GM12873 (cell line): Measurements from ENCODE around the gene BTBD18.

ENCODE experiments used
- TF ChIP-seq, protein P1 (sequence below): IDR thresholded peaks from 2 replicates; pipeline ENCODE4 v1.5.1; 2012; ENCODE audit warnings: low read depth, mild to moderate bottlenecking, moderate library complexity, low read length, control low read depth; ENCODE audit not compliant: insufficient read depth; ENCODE audit errors: missing control alignments

BTBD18 gene

GRCh38 chr11:57703341-57703740, 48.3 kb downstream of the BTBD18 start:
- TF ChIP-seq, protein P1, sequence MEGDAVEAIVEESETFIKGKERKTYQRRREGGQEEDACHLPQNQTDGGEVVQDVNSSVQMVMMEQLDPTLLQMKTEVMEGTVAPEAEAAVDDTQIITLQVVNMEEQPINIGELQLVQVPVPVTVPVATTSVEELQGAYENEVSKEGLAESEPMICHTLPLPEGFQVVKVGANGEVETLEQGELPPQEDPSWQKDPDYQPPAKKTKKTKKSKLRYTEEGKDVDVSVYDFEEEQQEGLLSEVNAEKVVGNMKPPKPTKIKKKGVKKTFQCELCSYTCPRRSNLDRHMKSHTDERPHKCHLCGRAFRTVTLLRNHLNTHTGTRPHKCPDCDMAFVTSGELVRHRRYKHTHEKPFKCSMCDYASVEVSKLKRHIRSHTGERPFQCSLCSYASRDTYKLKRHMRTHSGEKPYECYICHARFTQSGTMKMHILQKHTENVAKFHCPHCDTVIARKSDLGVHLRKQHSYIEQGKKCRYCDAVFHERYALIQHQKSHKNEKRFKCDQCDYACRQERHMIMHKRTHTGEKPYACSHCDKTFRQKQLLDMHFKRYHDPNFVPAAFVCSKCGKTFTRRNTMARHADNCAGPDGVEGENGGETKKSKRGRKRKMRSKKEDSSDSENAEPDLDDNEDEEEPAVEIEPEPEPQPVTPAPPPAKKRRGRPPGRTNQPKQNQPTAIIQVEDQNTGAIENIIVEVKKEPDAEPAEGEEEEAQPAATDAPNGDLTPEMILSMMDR: no peak

DNA sequence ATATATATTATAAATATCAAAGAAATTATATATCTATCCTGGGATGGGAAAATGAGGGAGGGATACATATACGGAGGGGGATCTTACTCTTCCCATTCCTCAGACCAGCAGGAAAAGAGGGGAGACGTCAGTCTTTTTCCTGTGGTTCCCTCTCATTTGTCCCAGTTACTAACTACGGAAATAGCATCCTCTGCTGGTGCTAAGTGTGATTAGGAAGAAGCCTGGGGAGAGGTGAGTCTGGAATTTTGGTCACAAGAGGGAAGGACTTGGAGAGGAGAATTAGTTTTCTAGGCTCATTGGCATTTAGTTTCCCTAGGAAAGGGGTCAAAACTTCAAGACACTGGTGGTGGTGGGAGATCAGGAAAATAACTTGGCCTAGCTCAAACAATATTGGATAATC, 51.2 kb downstream of the BTBD18 start:
- TF ChIP-seq, protein P1: no peak

GRCh38 chr11:57699813-57700212, 51.8 kb downstream of the BTBD18 start:
- TF ChIP-seq, protein P1: no peak

GRCh38 chr11:57698843-57699365, 52.7 kb downstream of the BTBD18 start:
- TF ChIP-seq, protein P1: no peak
